ENCODE results near the gene SIGLEC14.

Gene SIGLEC14

GRCh38 chr19:51688671-51689571, 42.3 kb upstream of the SIGLEC14 start (continued):
- TF ChIP-seq ZNF624 (tag by site-specific recombination; IDR thresholded peaks at IDR 0.05) (no peak), ZNF529 (tag by site-specific recombination; IDR thresholded peaks at IDR 0.05; ENCODE audit: insufficient replicate concordance) (no peak), PRDM4 (tag by site-specific recombination; IDR thresholded peaks at IDR 0.05) (peak; percentile 68), ZNF335 (tag by site-specific recombination; conservative IDR thresholded peaks at IDR 0.05) (peak; percentile 89), ZNF664 (tag by site-specific recombination; IDR thresholded peaks at IDR 0.05) (peak; percentile 48; the same call in 1 of the 2 replicates), PRDM10 (tag by site-specific recombination; IDR thresholded peaks at IDR 0.05) (peak; percentile 88), KLF10 (tag by site-specific recombination; IDR thresholded peaks at IDR 0.05) (no peak), FEZF1 (tag by site-specific recombination; IDR thresholded peaks at IDR 0.05) (peak; percentile 44; the same call in 1 of the 2 replicates), ZNF596 (tag by site-specific recombination; IDR thresholded peaks at IDR 0.05) (peak; percentile 97), ZNF404 (tag by site-specific recombination; IDR thresholded peaks at IDR 0.05) (0 out of 2 replicates have a peak, but pooled peaks have one; percentile 75), ZNF114 (tag by site-specific recombination; IDR thresholded peaks at IDR 0.05) (peak; percentile 76; the same call in 1 of the 2 replicates), ZNF692 (tag by site-specific recombination; IDR thresholded peaks at IDR 0.05) (peak; percentile 68), ZNF362 (tag by site-specific recombination; IDR thresholded peaks at IDR 0.05) (no peak), ZNF274 (IDR thresholded peaks at IDR 0.05; ENCODE audit: low read length) (no peak), ZNF274 (tag by site-specific recombination; IDR thresholded peaks at IDR 0.05; ENCODE audit: borderline replicate concordance) (no peak; the same call in 1 of the 2 replicates), TCF7L2 (IDR thresholded peaks at IDR 0.05; ENCODE audit: borderline replicate concordance, low read depth, low read length) (no peak), ZNF138 (tag by site-specific recombination; IDR thresholded peaks at IDR 0.05; ENCODE audit: borderline replicate concordance) (no peak), ZNF416 (tag by site-specific recombination; IDR thresholded peaks at IDR 0.05) (no peak), ZNF398 (tag by site-specific recombination; IDR thresholded peaks at IDR 0.05) (peak; percentile 100), CTCF (tag by site-specific recombination; IDR thresholded peaks at IDR 0.05) (peak; percentile 65; the same call in 1 of the 2 replicates)

Measured in HEK293 (cell line).